Measurements from ENCODE around the gene MAMDC4.
"Not testable (repeated sequence)": the region's sequence is repeated elsewhere in the genome, so short reads cannot be mapped to it uniquely, and the experiment has no call there.

The MAMDC4 gene

GRCh38 chr9:136839229-136840139 lies 12.7 kb upstream of the MAMDC4 start:
- no peak for DNase-seq

DNA sequence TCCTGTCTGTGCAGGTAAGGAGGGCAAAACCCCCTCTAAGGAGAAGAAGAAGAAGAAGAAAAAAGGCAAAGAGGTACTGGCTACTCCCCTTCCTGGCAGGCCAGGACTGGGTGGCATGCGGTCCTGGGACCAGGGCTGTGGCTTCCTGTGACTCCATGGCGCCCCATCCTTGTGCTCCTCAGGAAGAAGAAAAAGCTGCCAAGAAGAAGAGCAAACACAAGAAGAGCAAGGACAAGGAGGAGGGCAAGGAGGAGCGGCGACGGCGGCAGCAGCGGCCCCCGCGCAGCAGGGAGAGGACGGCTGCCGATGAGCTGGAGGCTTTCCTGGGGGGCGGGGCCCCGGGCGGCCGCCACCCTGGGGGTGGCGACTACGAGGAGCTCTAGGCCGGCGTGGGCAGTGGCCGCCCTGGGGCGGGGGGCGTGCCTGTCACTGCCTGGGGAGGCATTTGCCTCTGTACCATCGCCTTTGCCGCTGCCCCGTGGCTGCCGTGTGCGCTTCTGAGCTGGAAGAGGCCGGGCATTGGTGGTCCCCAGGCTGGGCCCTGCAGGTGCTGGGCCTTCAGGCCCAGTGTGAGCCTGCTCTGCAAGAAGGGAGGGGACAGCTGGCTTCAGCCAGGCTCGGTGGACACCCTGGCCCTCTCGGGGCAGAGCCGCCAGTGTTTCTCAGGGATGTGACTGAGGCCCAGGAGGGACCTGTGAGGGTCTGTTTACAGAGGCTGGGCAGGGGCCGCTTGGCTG lies 11.8 kb upstream of the MAMDC4 start:
- DNase-seq, result no peak

- no peak for DNase-seq
Measured at GRCh38 chr9:136840877-136841645, 11.1 kb upstream of the MAMDC4 start.

DNA sequence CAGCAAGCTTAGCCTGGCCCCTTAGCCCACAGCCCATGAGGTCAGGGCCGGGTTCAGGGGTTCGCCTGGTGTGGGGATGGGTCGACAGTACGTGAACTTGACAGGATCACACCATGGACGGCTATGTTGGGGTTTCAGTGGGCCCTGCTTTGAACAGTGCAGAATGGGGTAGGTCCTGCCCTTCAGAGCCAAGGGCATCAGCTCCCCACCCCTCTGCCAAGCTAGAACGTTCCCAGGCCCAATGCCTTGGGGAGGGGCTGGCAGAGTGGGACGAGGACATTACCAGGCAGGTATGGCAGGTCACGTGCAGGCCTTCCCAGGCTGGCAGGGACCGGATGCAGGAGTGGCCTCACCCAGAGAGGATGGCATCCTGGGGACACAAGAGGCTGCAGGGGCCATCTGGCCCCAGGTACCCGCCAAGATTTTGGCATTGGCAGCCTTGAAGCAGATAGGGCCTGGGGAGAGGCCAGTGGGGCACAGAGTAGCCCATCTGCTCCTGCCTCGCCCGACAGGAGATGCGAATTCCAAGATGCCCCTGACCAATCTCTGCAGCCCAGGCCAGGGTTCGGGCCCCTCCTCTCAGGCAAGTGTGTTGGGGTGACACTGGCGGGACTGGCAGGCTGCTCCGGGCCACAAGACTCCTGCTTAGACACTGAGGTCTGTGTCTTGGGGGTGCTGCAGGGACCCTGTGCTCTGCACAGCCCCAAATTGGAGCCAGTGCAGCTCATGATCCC lies 10.3 kb upstream of the MAMDC4 start:
- not testable (repeated sequence) for DNase-seq

DNA sequence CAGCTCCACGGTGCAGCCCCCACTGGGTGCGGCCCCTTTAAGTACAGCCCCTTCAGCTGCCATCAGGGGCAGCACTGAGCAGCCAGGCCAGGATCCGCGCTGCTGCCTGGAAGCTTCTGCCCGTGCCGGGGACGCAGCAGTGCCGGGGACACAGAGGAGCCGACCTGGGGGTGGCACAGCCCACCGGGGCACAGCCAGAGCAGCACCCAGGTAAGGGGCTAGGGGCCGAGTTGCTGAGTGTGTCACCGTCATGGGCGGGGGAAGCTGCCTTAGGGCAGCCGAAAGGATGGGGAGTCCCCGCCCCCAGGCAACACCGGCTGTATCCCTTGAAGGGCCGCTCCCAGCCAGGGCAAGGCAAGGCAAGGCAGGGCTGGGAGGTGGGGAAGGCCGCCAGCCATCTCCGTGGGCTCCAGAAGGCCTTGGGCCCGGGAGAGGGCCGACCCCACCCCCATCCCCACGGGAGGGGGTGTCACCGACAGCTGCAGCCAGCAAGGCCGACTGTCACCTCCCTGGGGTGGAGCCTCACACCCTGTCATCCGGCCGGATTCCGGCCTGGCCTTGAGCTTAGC lies 9.7 kb upstream of the MAMDC4 start, which contains the start of gene AJM1:
Gene AJM1, plus strand, starts transcription at position 99 of the 569 bp plus-strand sequence. CDS start 1,937 bp downstream, outside the sequence.
- peak; percentile 81 for DNase-seq

- not testable (repeated sequence) for DNase-seq
Measured at GRCh38 chr9:136843159-136843800, 8.9 kb upstream of the MAMDC4 start.

GRCh38 chr9:136843801-136844740 lies 8.1 kb upstream of the MAMDC4 start:
- DNase-seq, result not testable (repeated sequence)

DNA sequence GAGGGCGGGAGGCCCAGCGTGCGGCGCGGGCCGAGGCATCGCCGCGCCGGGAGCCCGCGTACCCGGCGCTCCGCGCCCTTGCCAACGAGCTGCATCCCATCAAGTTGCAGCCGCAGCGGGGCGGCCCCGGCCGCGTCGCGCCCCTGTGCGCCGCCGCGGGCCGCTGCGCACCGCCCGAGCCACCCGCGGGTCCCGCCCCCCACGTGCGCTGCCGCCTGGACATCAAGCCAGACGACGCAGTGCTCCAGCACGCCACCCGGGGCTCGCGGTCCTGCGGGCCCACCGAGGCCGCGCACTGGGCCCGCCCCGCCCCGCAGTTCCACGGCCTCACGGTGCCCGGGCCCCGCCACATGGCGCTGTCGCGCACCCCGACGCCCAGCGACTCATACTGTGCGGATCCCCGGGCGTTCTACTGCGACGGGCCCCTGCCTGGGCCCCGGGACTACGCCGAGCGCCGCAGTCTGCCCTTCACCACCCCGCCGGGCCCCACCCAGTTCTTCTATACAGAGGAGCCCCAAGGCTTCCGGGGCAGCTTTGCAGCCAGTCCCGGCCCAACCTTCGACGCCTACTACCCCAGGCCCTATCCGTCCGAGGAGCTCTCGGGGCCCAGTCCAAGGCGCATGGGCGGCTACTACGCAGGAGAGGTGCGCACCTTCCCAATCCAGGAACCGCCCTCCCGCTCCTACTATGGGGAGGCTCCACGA lies 7.2 kb upstream of the MAMDC4 start:
- no peak for DNase-seq

DNA sequence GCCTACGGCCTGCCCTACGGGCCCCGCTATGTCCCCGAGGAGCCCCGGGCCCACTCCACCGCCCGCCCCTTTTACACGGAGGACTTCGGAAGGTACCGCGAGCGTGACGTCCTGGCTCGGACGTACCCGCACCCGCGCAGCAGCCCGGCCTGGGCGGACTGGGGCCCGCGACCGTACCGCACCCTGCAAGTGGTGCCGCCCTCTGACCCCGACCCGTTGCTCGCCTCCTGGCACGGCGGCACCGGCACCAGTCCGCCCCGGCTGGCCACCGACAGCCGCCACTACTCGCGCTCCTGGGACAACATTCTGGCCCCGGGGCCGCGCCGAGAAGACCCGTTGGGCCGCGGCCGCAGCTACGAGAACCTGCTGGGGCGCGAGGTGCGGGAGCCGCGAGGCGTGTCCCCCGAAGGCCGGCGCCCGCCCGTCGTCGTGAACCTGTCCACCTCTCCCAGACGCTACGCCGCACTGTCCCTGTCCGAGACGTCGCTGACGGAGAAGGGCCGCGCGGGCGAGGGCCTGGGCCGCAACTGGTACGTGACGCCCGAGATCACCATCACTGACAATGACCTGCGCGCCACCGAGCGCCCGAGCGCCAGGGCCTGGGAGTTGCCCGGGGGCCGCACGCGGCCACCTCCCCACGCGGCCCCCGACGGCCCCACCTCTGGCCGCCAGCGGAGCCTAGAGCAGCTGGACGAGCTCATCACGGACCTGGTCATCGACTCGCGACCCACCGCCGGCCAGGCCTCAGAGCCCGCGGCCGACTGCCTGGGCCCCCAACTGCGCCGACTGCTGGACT lies 6.5 kb upstream of the MAMDC4 start:
- DNase-seq, result no peak

GRCh38 chr9:136846376-136847087 lies 5.6 kb upstream of the MAMDC4 start:
- DNase-seq, result no peak

DNA sequence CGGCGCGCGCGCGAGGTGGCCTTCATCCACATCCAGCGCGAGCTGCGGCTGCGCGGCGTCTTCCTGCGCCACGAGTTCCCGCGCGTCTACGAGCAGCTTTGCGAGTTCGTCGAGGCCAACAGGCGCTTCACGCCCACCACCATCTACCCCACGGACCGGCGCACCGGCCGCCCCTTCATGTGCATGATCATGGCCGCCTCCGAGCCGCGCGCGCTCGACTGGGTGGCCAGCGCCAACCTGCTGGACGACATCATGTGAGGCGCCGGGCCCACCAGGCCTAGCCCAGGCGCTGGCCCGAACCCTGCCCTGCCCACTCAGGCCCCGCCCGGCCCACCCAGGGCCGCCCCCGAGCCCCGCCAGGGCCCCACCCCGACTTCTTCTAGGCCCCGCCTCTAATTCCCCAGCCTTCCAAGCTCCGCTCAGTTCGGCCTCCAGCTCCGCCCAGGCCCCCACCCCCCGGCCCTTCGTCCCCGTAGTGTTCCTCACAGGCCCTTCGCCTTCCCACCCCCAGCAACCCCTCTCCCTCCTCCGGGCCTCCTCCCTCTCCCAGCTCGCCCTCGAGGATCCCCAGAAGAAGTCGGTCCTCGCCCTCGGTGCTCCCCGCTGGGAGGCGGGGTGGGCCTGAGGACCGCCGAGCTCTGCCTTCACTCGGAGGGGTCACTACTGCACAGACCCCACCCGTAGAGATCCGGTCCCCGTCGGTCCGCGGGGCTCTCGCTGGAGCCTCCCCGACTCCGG lies 4.9 kb upstream of the MAMDC4 start:
- DNase-seq, result no peak

DNA sequence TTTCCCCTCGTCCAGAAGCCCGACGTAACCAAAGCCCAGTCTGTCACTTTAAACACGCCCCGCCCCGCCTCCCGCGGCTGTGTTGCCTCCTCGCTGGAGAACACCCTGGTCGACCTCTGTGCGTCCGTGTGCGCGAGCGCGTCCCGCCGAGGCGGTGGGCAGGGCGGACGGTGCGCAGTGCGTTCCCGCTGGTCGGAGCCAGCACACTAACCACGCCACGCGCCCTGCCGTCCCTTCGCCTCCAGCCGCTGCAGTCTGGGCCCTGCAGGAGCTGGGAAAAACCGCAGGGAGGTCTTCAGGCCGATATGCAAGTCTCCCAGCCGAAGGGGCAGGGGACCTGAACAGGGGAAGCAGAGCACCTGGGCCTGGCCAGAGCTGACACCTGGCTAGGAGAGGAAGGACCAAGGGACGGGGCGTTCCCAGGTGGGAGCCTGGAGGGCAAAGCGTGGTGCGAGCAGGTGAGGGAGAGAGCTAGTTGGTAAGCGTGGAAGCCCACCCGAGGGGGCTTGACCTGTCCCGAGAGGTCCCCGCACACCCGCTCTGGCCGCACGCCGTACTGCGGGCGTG lies 4.2 kb upstream of the MAMDC4 start:
- DNase-seq, result no peak

DNA sequence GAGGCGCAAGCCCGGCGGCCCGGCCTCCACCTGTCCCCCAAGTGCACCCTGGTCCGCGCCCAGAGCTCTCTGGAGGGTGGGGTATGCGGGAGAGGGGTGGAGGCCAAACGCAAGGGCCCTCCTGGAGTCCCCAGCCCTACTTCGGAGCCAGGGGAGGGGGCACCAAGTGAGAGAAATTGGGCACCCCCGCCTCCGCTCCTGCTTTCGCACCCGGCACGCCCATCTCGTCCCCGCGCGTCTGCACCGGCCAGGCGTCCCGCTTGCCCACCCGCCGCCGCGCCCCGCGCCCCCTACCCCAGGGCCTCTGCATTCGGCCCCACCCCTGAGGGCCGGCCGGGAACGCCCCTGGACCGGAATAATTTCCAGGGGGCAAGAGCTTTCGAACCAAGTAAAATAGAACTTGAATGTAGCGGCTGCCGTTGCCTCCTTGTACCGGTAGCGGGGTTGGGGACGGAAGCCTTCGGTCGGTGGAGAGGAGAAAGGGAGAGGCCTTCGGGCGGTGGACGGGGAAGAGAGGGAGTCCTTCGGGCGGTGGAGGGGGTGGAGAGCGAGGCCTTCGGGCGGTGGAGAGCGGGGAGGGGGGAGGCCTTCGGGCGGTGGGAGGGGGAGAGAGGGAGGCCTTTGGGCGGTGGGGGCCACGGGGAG lies 3.6 kb upstream of the MAMDC4 start:
- no peak for DNase-seq

DNA sequence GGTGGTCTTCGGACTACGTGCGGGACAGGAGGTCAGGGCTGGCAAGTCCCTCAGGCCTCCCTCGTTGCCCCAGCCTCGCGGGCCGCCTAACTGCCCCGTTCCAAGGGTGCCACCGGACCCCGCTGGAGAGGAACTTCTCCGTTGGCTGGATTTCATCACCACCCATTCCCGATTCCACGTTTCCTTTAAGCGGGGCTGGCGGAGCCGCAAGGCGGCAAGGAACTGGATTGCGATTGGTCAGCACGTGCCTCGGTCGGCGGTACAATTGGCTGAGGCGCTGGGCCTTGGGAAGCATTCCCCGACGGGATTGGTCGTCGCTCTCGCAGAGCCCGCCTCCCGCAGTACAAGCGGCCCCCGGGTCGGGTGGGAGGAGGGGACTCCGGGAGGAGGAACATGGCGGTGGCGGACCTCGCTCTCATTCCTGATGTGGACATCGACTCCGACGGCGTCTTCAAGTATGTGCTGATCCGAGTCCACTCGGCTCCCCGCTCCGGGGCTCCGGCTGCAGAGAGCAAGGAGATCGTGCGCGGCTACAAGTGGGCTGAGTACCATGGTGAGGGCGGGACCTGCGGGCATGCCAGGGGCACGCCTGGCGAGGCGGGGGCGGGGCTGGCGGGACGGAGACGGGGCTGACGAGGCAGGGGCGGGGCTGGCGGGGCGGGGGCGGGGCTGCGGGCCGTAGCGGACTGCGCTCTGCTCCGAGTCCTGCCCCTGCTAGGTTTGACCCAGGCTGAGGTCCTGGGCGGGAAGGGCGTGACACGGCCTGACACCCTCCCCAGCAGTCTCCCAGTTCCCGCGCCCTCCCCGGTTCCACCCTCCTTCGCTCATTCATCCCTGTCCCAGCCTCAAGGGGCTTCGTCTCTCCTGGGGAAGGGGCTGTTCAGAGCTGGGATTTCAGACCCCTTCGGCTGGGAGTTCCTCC lies 2.8 kb upstream of the MAMDC4 start, which contains the start of gene PHPT1:
Gene PHPT1, plus strand, starts transcription at position 372 of the 922 bp plus-strand sequence. Its CDS starts 22 bp downstream, at position 394.
- peak; percentile 96 for DNase-seq
